AG04450 (cell line): ENCODE data around the gene GYG2. TPM values are rescaled to one million over a fixed set of nuclear protein-coding genes. Genes with fewer than 3 reads are reported as not detected.

ENCODE experiments used
- CTCF ChIA-PET: fragments of 300-600, 350-600 bp; formaldehyde crosslinking; extraction: SDS; loops from one replicate; lab custom pipeline; 2022; ENCODE audit warnings: antibody characterized with exemption, inconsistent platforms; lab: Charles Lee
- POLR2A ChIA-PET: fragments of 350-600 bp; formaldehyde crosslinking; extraction: SDS; loops from one replicate; lab custom pipeline; 2021; ENCODE audit warnings: antibody characterized with exemption, inconsistent platforms; lab: Yijun Ruan, JAX
- DNase-seq: peaks from one replicate; pipeline ENCODE4 v3.0.0-alpha.2; 2011; ENCODE audit warnings: low read depth, low spot score
- H3K27ac ChIP-seq: one replicate; pipeline ENCODE4 v1.5.1; 2012; ENCODE audit warnings: low read depth, low read length, control low read depth
- H3K27me3 ChIP-seq: one replicate; pipeline ENCODE4 v1.6.0; 2012; ENCODE audit warnings: low read length; ENCODE audit not compliant: control insufficient read depth, insufficient read depth
- H3K4me3 ChIP-seq: 2 replicates; pipeline ENCODE4 v1.5.1; 2011; ENCODE audit warnings: mild to moderate bottlenecking, low read depth, low read length, control low read depth
- H3K9me3 ChIP-seq: 2 replicates; pipeline ENCODE4 v1.5.1; 2012; ENCODE audit warnings: low read length; ENCODE audit not compliant: control insufficient read depth, insufficient read depth
- polyA plus RNA-seq: library from polyadenylated mRNA; depleted of rRNA; stranded (reverse); fragments of >200 nt; gene quantifications from 2 replicates; pipeline ENCODE4 v1.2.3, GENCODE V29; 2011
- TF ChIP-seq, protein P1 (sequence below): IDR thresholded peaks from 2 replicates; pipeline ENCODE4 v1.5.1; 2011; ENCODE audit warnings: low read depth, low read length, control low read depth, inconsistent platforms

Gene GYG2
- polyA plus RNA-seq, 1 experiment: 19.6 TPM

DNA sequence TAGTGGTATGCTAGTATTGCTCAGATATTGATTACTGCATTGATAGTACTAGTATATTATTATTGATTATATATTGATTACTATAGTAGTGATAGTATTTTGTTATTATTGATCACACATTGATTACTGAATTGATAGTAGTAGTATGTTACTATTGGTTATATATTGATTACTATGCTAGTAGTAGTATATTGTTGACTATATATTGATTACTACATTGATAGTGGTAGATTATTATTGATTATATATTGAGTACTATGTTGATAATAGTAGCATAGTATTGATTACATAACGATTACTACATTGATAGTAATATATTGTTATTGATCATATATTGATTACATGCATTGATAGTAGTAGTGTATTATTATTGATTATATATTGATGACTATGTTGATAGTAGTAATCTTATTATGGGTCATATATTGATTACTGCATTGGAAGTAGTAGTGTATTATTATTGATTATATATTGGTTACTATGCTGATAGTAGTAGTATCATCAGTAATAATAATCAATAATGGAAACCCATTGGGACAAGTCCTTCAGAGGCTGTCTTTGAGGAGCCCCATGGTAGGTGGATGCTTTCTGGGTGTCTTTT is 30.6 kb downstream of the GYG2 start:
- no peak for DNase-seq
- Histone ChIP-seq H3K27me3 (no peaks in the 10 kb centered on the region), H3K9me3 (no peaks in the 10 kb centered on the region), H3K27ac (no peak overlapping the region), H3K4me3 (no peak overlapping the region)
- CTCF ChIA-PET: no interaction called here
- TF ChIP-seq, protein P1, sequence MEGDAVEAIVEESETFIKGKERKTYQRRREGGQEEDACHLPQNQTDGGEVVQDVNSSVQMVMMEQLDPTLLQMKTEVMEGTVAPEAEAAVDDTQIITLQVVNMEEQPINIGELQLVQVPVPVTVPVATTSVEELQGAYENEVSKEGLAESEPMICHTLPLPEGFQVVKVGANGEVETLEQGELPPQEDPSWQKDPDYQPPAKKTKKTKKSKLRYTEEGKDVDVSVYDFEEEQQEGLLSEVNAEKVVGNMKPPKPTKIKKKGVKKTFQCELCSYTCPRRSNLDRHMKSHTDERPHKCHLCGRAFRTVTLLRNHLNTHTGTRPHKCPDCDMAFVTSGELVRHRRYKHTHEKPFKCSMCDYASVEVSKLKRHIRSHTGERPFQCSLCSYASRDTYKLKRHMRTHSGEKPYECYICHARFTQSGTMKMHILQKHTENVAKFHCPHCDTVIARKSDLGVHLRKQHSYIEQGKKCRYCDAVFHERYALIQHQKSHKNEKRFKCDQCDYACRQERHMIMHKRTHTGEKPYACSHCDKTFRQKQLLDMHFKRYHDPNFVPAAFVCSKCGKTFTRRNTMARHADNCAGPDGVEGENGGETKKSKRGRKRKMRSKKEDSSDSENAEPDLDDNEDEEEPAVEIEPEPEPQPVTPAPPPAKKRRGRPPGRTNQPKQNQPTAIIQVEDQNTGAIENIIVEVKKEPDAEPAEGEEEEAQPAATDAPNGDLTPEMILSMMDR: no peak
- POLR2A ChIA-PET: no interaction called here

DNA sequence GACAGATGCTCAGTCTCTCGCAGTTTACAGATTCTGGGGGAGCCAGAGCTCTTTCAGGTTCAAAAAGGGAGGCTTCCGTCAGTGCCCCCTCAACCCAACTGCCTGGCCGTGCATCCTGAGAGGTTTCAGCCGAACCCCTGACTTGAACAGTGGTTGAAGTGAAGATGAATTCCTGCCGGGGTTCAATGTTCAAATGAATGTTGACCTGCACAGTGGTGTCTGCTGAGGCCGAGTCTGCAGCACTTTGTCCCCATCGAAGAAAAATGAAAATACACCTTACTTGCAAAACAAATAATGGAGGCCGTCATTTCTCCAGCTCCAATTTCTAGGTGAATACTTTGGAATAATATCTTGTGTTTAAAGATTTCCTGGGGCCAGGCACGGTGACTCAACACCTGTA is 33.7 kb downstream of the GYG2 start:
- H3K9me3 ChIP-seq: no peaks in the 10 kb centered on the region
- H3K27ac ChIP-seq: no peak overlapping the region
- no peak overlapping the region for H3K4me3 ChIP-seq
- no peaks in the 10 kb centered on the region for H3K27me3 ChIP-seq
- TF ChIP-seq, protein P1: no peak
- ChIA-PET POLR2A (no interaction called here), CTCF (no interaction called here)
- no peak for DNase-seq

DNA sequence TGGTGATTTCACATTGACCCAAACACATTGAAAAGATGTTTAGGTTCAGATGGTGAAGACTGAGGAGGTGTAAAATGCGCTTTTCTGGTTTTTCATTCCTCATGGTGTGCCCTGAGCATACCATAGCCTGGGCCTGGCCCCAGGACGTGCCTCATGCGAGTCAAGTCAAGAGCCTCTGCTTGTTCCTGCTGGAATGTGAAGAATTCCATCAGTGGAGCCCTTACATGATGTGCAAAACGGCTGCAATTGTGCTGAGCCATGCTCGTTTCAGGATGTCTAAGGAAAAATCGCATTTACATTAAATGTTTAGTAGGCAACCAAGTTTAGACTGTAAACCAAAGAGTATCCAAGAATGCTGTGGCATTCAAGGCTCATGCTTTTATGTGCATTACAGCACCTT is 34.9 kb downstream of the GYG2 start:
- DNase-seq: no peak
- POLR2A ChIA-PET: interaction anchor here (0.7 kb wide), 1 partner anchor 14 kb away, joined by 3 read pairs; no protein-coding TSS in a partner anchor
- H3K27me3 ChIP-seq: no peaks in the 10 kb centered on the region
- CTCF ChIA-PET: interaction anchor here (0.7 to 1.7 kb wide), 2 partner anchors 9 to 12 kb away, joined by 5 to 12 read pairs; no protein-coding TSS in a partner anchor
- no peaks in the 10 kb centered on the region for H3K9me3 ChIP-seq
- H3K4me3 ChIP-seq: no peak overlapping the region
- no peak overlapping the region for H3K27ac ChIP-seq
- TF ChIP-seq, protein P1: no peak

DNA sequence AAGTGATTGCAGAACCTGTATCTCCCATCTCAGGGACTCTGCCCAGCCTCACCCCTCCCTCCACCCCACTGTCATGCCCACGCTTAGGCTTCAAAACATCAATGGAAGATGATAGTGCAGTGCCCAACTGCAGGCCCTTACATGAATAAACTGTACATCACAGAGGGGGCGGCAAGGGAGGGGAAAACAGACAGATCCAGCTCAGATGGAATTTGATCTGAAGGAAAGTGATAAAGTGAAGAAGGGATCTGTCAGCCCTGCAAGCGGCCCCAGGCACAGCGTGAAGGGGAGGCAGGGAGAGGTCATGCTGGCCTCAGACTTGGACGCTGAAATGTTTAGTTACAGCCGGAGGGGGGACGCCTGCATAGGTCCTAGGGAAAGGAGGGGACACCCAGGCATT is 38.5 kb downstream of the GYG2 start:
- CTCF ChIA-PET: interaction anchor here (0.6 kb wide), 1 partner anchor 206 kb away, joined by 3 read pairs; no protein-coding TSS in a partner anchor

DNA sequence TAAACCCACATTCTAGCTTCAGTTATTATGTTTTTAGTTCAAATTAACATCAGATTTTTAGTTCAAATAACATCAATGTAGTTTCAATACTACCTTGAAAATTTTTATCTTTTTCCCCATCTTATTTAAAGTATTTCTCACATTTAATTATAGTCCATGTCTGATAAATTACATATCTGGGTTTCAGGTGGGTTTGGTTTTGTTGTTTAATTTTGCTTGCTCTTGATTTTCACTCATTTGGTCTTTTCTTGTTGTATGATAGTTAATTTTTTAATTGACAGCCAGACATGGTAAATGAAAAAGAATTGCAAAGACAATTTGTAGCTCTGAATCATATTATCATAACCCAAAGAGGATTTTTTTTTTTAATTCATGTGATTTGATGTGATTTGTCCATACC is 41.9 kb downstream of the GYG2 start:
- H3K9me3 ChIP-seq: no peaks in the 10 kb centered on the region
- POLR2A ChIA-PET: no interaction called here
- DNase-seq: no peak
- no peaks in the 10 kb centered on the region for H3K27me3 ChIP-seq
- CTCF ChIA-PET: no interaction called here
- no peak overlapping the region for H3K4me3 ChIP-seq
- no peak overlapping the region for H3K27ac ChIP-seq
- TF ChIP-seq, protein P1: no peak

More for the DNA sequence above, 38.5 kb downstream of the GYG2 start:
- no peak for DNase-seq
- POLR2A ChIA-PET: no interaction called here
- H3K27ac ChIP-seq: no peak overlapping the region
- H3K27me3 ChIP-seq: no peaks in the 10 kb centered on the region
- TF ChIP-seq, protein P1: no peak
- no peak overlapping the region for H3K4me3 ChIP-seq
- no peaks in the 10 kb centered on the region for H3K9me3 ChIP-seq
